ENCODE results near the gene ZNF280D.

- TF ChIP-seq CTCF (IDR thresholded peaks at IDR 0.05) = no peak
- no peak for TF ChIP-seq POLR2A (IDR thresholded peaks at IDR 0.05)
These were observed 104.3 kb downstream of the ZNF280D start for GRCh38 chr15:56628893-56629532.
